GDM1 (cell line): ENCODE data around the gene SLC7A7.
"Not testable (repeated sequence)": the region's sequence is repeated elsewhere in the genome, so short reads cannot be mapped to it uniquely, and the experiment has no call there.

Experiments
- DNase-seq: peaks from one replicate; lab custom pipeline; 2025; lab: John Stamatoyannopoulos, UW

SLC7A7 gene

GRCh38 chr14:22786685-22787084 lies 28.6 kb downstream of the SLC7A7 start:
- no peak for DNase-seq

- DNase-seq = peak; percentile 18
Measured at GRCh38 chr14:22781301-22781991, 33.8 kb downstream of the SLC7A7 start.

GRCh38 chr14:22780941-22781300 lies 34.3 kb downstream of the SLC7A7 start:
- no peak for DNase-seq

- DNase-seq = no peak
Measured at GRCh38 chr14:22780105-22780679, 35.0 kb downstream of the SLC7A7 start.

- no peak for DNase-seq
Measured at GRCh38 chr14:22778084-22778483, 37.2 kb downstream of the SLC7A7 start.

- not testable (repeated sequence) for DNase-seq
Measured at GRCh38 chr14:22776849-22777248, 38.4 kb downstream of the SLC7A7 start.

- DNase-seq = no peak
Measured at GRCh38 chr14:22776215-22776614, 39.0 kb downstream of the SLC7A7 start.

- no peak for DNase-seq
Measured at GRCh38 chr14:22774011-22774706, 41.1 kb downstream of the SLC7A7 start.

- no peak for DNase-seq
Measured at GRCh38 chr14:22773162-22774010, 41.8 kb downstream of the SLC7A7 start.

GRCh38 chr14:22772725-22773124 lies 42.5 kb downstream of the SLC7A7 start:
- DNase-seq = no peak

- DNase-seq = no peak
Measured at GRCh38 chr14:22770481-22771187, 44.6 kb downstream of the SLC7A7 start.

- DNase-seq = no peak
Measured at GRCh38 chr14:22769369-22769768, 45.9 kb downstream of the SLC7A7 start.

- no peak for DNase-seq
Measured at GRCh38 chr14:22768947-22769346, 46.3 kb downstream of the SLC7A7 start.

- DNase-seq = no peak
Measured at GRCh38 chr14:22767323-22767589, 48.0 kb downstream of the SLC7A7 start.

GRCh38 chr14:22766457-22767322 lies 48.5 kb downstream of the SLC7A7 start, which contains the start of gene OXA1L:
OXA1L (plus strand) TSS chr14:22766688; CDS start chr14:22766702, 14 bp downstream.
- peak; percentile 94 for DNase-seq

- no peak for DNase-seq
Measured at GRCh38 chr14:22764382-22764781, 50.9 kb downstream of the SLC7A7 start.

- no peak for DNase-seq
Measured at GRCh38 chr14:22761734-22762133, 53.5 kb downstream of the SLC7A7 start.

- not testable (repeated sequence) for DNase-seq
Measured at GRCh38 chr14:22757972-22758650, 57.1 kb downstream of the SLC7A7 start.

- no peak for DNase-seq
Measured at GRCh38 chr14:22753586-22753985, 61.6 kb downstream of the SLC7A7 start.

- no peak for DNase-seq
Measured at GRCh38 chr14:22752422-22752821, 62.8 kb downstream of the SLC7A7 start.
